ENCODE measurements around the gene GPR27.

Gene GPR27

GRCh38 chr3:71800023-71800422 is 46.4 kb downstream of the GPR27 start:
- Histone ChIP-seq H3K27ac (ENCODE audit: low read depth, low read length) (no peak overlapping the region), H3K4me3 (ENCODE audit: low read length) (no peak overlapping the region)

GRCh38 chr3:71801986-71802385 is 48.3 kb downstream of the GPR27 start:
- Histone ChIP-seq H3K27me3 (ENCODE audit: control insufficient read depth, insufficient read depth, low read length) (peaks cover 3% of the 10 kb centered on the region), H3K4me3 (ENCODE audit: low read length) (no peak overlapping the region), H3K27ac (ENCODE audit: low read depth, low read length) (no peak overlapping the region), H3K4me1 (ENCODE audit: control insufficient read depth, insufficient read depth, low read length) (no peaks in the 10 kb centered on the region), H3K36me3 (ENCODE audit: control insufficient read depth, insufficient read depth, low read length) (no peaks in the 10 kb centered on the region), H3K9ac (ENCODE audit: low read length) (no peak overlapping the region)

More at GRCh38 chr3:71800023-71800422, 46.4 kb downstream of the GPR27 start:
- Histone ChIP-seq H3K27me3 (ENCODE audit: control insufficient read depth, insufficient read depth, low read length) (peaks cover 3% of the 10 kb centered on the region), H3K9ac (ENCODE audit: low read length) (no peak overlapping the region), H3K36me3 (ENCODE audit: control insufficient read depth, insufficient read depth, low read length) (no peaks in the 10 kb centered on the region), H3K4me1 (ENCODE audit: control insufficient read depth, insufficient read depth, low read length) (no peaks in the 10 kb centered on the region)

DNA sequence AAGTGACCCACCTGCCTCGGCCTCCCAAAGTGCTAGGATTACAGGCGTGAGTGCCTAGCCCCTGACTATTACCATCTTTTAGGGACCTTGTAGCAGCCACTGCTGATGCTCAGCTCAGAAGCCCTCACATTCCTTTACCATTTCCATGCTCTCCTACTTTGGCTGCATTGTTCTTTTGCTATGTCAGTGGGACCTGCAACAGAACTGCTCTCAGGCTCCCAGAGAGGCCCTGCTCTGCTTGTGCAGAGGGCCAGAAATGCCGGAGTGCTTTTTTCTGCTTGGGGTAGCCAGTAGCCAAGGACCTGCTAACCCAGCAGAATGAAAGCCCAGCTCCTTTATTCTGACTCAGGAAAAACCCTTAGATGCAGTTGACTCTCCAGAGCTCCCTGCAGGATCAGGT is 49.6 kb downstream of the GPR27 start:
- Histone ChIP-seq H3K27me3 (ENCODE audit: control insufficient read depth, insufficient read depth, low read length) (peaks cover 3% of the 10 kb centered on the region), H3K27ac (ENCODE audit: low read depth, low read length) (no peak overlapping the region), H3K9ac (ENCODE audit: low read length) (no peak overlapping the region)

DNA sequence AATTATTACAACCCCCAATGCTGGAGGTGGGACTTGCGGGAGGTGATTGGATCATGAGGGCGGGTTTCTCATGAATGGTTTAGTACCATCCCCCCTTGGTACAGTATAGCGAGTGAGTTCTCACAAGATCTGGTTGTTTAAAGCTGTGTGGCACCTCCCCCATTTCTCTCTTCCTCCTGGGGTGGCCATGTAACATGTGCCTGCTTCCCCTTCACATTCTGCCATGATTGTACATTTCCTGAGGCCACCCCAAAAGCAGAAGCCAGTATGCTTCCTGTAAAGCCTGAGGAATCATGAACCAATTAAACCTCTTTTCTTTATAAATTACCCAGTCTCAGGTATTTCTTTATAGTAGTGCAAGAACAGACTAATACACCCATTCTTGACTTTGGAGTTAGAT is 51.5 kb downstream of the GPR27 start:
- Histone ChIP-seq H3K27me3 (ENCODE audit: control insufficient read depth, insufficient read depth, low read length) (no peaks in the 10 kb centered on the region), H3K4me1 (ENCODE audit: control insufficient read depth, insufficient read depth, low read length) (no peaks in the 10 kb centered on the region), H3K9ac (ENCODE audit: low read length) (no peak overlapping the region), H3K27ac (ENCODE audit: low read depth, low read length) (no peak overlapping the region), H3K4me3 (ENCODE audit: low read length) (no peak overlapping the region), H3K36me3 (ENCODE audit: control insufficient read depth, insufficient read depth, low read length) (no peaks in the 10 kb centered on the region)

More for the DNA sequence above, 49.6 kb downstream of the GPR27 start:
- H3K4me3 ChIP-seq (ENCODE audit: low read length): no peak overlapping the region
- no peaks in the 10 kb centered on the region for H3K36me3 ChIP-seq (ENCODE audit: control insufficient read depth, insufficient read depth, low read length)
- H3K4me1 ChIP-seq (ENCODE audit: control insufficient read depth, insufficient read depth, low read length): no peaks in the 10 kb centered on the region

- Histone ChIP-seq H3K9ac (ENCODE audit: low read length) (no peak overlapping the region), H3K4me3 (ENCODE audit: low read length) (no peak overlapping the region), H3K36me3 (ENCODE audit: control insufficient read depth, insufficient read depth, low read length) (no peaks in the 10 kb centered on the region), H3K4me1 (ENCODE audit: control insufficient read depth, insufficient read depth, low read length) (no peaks in the 10 kb centered on the region), H3K27ac (ENCODE audit: low read depth, low read length) (no peak overlapping the region), H3K27me3 (ENCODE audit: control insufficient read depth, insufficient read depth, low read length) (no peaks in the 10 kb centered on the region)
These were observed 52.0 kb downstream of the GPR27 start for GRCh38 chr3:71805691-71806090.
